Measurements from ENCODE around the gene HSPG2.
"Not testable (repeated sequence)": the region's sequence is repeated elsewhere in the genome, so short reads cannot be mapped to it uniquely, and the experiment has no call there.

The HSPG2 gene

GRCh38 chr1:21781815-21782348 is 155.2 kb downstream of the HSPG2 start:
- DNase-seq = no peak

GRCh38 chr1:21779613-21780521 is 157.2 kb downstream of the HSPG2 start:
- DNase-seq = no peak

DNA sequence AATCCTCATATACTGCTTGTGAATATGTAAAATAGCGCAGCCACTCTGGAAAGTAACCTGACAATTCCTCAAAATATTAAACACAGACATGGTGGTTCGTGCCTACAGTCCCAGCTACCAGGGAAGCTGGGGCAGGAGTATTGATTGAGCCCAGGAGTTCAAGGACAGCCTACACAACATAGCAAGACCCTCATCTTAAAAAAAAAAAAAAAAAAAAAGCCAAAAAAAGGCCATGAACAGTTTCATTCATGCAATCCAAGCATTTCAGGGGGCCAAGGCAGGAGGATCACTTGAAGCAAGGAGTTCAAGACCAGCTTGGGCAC is 158.7 kb downstream of the HSPG2 start:
- no peak for DNase-seq

- not testable (repeated sequence) for DNase-seq
These were observed 160.2 kb downstream of the HSPG2 start for GRCh38 chr1:21776925-21777324.

DNA sequence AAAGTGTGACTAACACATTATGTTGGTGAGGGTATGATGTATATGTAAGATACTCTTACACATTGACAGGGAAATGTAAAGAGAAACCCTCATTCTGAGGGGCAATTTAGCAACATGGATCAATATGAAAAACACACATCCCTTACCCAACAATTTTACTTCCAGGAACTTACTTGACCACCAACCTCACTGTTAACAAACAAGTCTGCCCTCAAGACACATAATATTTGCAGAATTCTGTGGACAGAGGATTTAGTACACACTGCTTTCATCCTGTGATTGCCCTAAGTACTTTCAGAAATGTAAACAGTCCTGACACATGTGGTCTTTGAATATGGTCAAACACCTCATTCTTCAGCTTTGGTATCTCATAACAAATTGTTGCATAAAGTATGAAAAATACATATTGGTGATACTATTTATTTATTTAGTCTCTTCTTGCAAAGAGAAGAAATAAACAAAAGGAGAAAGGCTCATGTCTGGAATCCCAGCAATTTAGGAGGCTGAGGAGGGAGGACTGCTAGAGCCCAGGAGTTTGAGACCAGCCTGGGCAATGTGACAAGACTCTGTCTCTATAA is 161.0 kb downstream of the HSPG2 start:
- DNase-seq = no peak

DNA sequence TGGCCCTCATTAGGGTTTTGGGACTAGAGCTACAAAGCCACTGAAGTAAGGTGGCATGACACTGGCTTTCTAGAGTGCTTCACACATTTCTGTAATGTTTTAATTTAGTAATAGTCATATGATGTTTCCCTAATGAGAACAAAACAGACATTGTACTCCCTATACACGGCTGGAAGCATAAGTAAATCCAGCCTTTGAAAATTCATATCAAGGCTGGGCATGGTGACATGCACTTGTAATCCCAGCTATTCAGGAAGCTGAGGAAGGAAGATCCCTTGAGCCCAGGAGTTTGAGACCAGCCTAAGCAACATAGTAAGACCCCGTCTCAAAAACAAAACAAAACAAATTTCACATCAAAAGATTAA is 161.6 kb downstream of the HSPG2 start:
- no peak for DNase-seq

GRCh38 chr1:21774835-21775549 is 162.1 kb downstream of the HSPG2 start:
- DNase-seq = no peak

- DNase-seq = no peak
These were observed 163.5 kb downstream of the HSPG2 start for GRCh38 chr1:21773585-21773984.

All from NCI-H1694 treated with DMSO at 0.1 percent for 48 hours (cell line).